PFSK-1 (cell line): ENCODE measurements around the gene ICOS.

Experiments
- FOXP2 ChIP-seq: optimal IDR thresholded peaks from 2 replicates; pipeline ENCODE3; 2011; ENCODE audit warnings: borderline replicate concordance, control low read depth, inconsistent platforms; ENCODE audit not compliant: insufficient read depth; ENCODE audit errors: extremely low read length, extremely low read depth
- POLR2AphosphoS5 ChIP-seq: IDR thresholded peaks from 2 replicates; pipeline ENCODE4 v1.6.1; 2012; ENCODE audit warnings: low read depth, mild to moderate bottlenecking, control low read depth, low read length, moderate library complexity
- SIN3A ChIP-seq: IDR thresholded peaks from 2 replicates; pipeline ENCODE4 v1.6.1; 2012; ENCODE audit warnings: mild to moderate bottlenecking, low read length, moderate library complexity, borderline replicate concordance; ENCODE audit not compliant: insufficient read depth
- TAF1 ChIP-seq: IDR thresholded peaks from 2 replicates; pipeline ENCODE4 v1.6.1; 2012; ENCODE audit warnings: low read length, control low read depth, borderline replicate concordance; ENCODE audit not compliant: insufficient read depth
- TF ChIP-seq, protein P1 (sequence below), 2 experiments: IDR thresholded peaks; 2 replicates each; pipeline versions ENCODE4 v1.6.1 to v1.8.0; 2011 to 2012; ENCODE audit warnings: low read depth in 2 of 2, low read length in 2 of 2, control low read depth in 1 of 2, inconsistent platforms in 1 of 2, mild to moderate bottlenecking in 1 of 2, moderate library complexity in 1 of 2; ENCODE audit not compliant: insufficient read depth in 1 of 2

The ICOS gene

DNA sequence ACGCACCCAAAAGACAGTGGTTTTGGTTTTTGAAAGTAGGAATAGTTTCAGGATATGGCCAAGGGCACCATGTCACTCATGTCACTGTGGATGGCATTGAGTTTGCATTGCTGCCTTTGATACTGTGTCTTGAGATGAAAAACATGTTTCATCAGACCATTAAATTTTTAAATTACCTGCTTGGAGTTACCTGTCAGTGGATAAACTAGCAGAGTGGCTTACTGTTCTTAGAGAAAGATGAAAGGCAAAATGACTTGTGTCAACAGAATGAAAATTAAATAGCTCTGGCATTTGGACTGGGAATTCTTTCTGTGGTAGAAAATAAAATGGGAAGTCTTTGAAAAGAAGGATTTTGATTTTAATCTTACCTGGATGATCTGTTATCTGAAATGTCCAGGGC, 386 bp downstream of the ICOS start:
- TF ChIP-seq FOXP2, result no peak
- no peak for TF ChIP-seq SIN3A
- TF ChIP-seq, protein P1, sequence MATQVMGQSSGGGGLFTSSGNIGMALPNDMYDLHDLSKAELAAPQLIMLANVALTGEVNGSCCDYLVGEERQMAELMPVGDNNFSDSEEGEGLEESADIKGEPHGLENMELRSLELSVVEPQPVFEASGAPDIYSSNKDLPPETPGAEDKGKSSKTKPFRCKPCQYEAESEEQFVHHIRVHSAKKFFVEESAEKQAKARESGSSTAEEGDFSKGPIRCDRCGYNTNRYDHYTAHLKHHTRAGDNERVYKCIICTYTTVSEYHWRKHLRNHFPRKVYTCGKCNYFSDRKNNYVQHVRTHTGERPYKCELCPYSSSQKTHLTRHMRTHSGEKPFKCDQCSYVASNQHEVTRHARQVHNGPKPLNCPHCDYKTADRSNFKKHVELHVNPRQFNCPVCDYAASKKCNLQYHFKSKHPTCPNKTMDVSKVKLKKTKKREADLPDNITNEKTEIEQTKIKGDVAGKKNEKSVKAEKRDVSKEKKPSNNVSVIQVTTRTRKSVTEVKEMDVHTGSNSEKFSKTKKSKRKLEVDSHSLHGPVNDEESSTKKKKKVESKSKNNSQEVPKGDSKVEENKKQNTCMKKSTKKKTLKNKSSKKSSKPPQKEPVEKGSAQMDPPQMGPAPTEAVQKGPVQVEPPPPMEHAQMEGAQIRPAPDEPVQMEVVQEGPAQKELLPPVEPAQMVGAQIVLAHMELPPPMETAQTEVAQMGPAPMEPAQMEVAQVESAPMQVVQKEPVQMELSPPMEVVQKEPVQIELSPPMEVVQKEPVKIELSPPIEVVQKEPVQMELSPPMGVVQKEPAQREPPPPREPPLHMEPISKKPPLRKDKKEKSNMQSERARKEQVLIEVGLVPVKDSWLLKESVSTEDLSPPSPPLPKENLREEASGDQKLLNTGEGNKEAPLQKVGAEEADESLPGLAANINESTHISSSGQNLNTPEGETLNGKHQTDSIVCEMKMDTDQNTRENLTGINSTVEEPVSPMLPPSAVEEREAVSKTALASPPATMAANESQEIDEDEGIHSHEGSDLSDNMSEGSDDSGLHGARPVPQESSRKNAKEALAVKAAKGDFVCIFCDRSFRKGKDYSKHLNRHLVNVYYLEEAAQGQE (IDR thresholded peaks at IDR 0.05; ENCODE audit: insufficient read depth in 1 of 2, low read depth in 2 of 2, low read length in 2 of 2), result no peak
- TF ChIP-seq POLR2AphosphoS5, result no peak
- no peak for TF ChIP-seq TAF1

DNA sequence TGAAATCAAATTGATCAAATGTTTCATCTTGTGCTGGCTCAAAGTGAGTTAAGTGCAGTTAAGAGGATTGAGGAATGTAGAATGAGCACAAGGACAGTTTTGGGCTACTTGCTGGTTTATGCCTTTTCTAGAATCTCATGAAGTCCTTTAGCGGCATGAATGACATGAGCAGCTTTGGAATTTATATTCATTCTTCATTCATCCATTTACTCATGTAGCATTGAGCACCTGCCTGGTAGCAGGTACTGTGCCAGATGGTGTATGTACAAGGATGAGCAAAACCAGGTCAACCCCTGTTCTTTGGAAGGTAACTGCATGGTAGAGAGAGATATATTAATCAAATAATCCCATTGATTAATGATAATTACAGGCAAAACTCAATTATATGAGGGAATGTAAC, 1.2 kb downstream of the ICOS start:
- TF ChIP-seq, protein P1 (IDR thresholded peaks at IDR 0.05; ENCODE audit: insufficient read depth in 1 of 2, low read depth in 2 of 2, low read length in 2 of 2), result no peak
- TF ChIP-seq SIN3A (no peak), FOXP2 (no peak), TAF1 (no peak), POLR2AphosphoS5 (no peak)

DNA sequence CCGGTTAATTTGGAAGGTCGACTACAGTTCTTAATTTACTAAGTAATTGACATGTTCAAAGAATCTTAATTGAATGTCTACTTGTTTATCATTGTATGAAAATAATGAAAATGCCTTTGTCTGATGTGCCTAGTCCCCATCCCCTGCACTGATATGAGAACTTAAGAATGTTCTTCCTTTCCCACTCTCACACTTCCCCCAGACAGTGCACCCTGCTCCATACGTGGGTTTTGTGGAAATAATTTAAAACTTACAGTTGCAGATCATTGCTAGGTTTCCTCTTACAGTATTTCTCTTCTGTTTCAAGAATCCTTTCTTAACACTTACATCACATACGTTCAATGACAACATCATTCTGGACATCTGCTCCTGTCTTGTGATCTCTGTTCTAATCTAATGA, 3.5 kb downstream of the ICOS start:
- TF ChIP-seq, protein P1 (IDR thresholded peaks at IDR 0.05; ENCODE audit: insufficient read depth in 1 of 2, low read depth in 2 of 2, low read length in 2 of 2), result no peak
- TF ChIP-seq POLR2AphosphoS5 (no peak), FOXP2 (no peak), SIN3A (no peak), TAF1 (no peak)

DNA sequence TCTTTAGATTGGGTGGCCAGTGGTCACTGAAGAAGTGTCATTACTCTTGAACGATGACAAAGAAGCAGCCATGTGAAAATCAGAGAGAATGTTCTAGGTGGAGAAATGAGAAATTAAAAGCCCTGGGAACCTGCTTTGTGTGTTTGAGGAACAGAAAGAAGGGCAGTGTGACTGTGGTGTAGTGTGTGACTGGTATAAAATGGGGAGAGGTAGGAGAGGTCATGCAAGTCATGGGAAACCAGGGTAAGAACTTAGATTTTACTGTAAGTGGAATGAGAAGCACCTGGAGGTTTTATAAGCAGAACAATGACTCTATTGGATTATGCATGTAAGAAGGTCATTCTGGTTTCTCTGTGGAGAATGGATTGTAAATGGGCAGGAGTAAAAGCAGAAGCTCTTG, 12.2 kb downstream of the ICOS start:
- TF ChIP-seq FOXP2 (no peak), SIN3A (no peak), POLR2AphosphoS5 (no peak), TAF1 (no peak)
- TF ChIP-seq, protein P1 (IDR thresholded peaks at IDR 0.05; ENCODE audit: insufficient read depth in 1 of 2, low read depth in 2 of 2, low read length in 2 of 2), result no peak

DNA sequence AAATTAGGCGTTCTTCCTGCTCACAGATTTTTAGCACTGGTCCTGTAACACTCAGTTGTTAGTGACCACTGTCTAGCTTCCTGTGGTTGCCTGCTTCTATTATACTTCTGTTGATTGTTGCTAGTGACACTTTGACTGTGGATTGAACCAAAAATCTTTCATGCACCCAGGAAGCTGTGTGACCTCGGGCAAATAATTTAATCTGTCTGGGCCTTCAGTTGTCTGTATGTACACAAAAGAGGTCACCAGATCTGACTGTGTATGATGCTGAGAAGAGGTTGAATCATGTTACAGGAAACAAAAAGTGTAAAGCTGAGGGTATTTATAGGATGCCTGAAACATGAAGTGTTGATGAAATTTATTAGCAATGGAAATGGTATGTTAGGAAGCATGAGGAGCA, 12.7 kb downstream of the ICOS start:
- TF ChIP-seq TAF1 (no peak), POLR2AphosphoS5 (no peak), SIN3A (no peak), FOXP2 (no peak)
- TF ChIP-seq, protein P1 (IDR thresholded peaks at IDR 0.05; ENCODE audit: insufficient read depth in 1 of 2, low read depth in 2 of 2, low read length in 2 of 2), result no peak
